Activated CD4-positive, alpha-beta T cell treated with anti-CD3 and anti-CD28 coated beads for 36 hours (primary cell): Measurements from ENCODE around the gene PRKCA. TPM values are rescaled to one million over a fixed set of nuclear protein-coding genes. Genes with fewer than 3 reads are reported as not detected.

Experiments
- ATAC-seq: fragments of 200-7000 bp; cut with Tn5 transposase; one replicate; pipeline ENCODE4 v1.10.0; 2021; ENCODE audit warnings: mild to moderate bottlenecking, moderate library complexity
- CTCF ChIA-PET: fragments of 350-600 bp; sonication (Branson Sonifier 250); formaldehyde crosslinking; loops from one replicate; lab custom pipeline; 2021; ENCODE audit warnings: antibody characterized with exemption; lab: Charles Lee
- POLR2A ChIA-PET: fragments of 350-600 bp; sonication (Branson Sonifier 250); formaldehyde crosslinking; loops from one replicate; lab custom pipeline; 2021; ENCODE audit warnings: antibody characterized with exemption, inconsistent platforms; lab: Charles Lee
- DNase-seq: peaks from one replicate; pipeline ENCODE4 v3.0.0-alpha.2; 2020
- H3K27ac Mint-ChIP-seq: one replicate; pipeline ENCODE4 v1.8.0; 2021; ENCODE audit warnings: mixed read lengths
- H3K27me3 Mint-ChIP-seq: one replicate; pipeline ENCODE4 v1.8.0; 2021; ENCODE audit warnings: mixed read lengths
- H3K36me3 Mint-ChIP-seq: one replicate; pipeline ENCODE4 v1.8.0; 2021; ENCODE audit warnings: low read depth, mixed read lengths
- H3K4me1 Mint-ChIP-seq: one replicate; pipeline ENCODE4 v1.8.0; 2021; ENCODE audit warnings: mixed read lengths
- H3K4me3 Mint-ChIP-seq: one replicate; pipeline ENCODE4 v1.8.0; 2021; ENCODE audit warnings: mild to moderate bottlenecking, moderate library complexity, mixed read lengths
- H3K9me3 Mint-ChIP-seq: one replicate; pipeline ENCODE4 v1.8.0; 2021; ENCODE audit warnings: low read depth, mixed read lengths
- intact Hi-C, 2 experiments: fragments of 100-400 bp; cut with DNase I in 1 of 2; cut with micrococcal nuclease in 1 of 2; formaldehyde crosslinking; loops; one replicate each; pipeline versions ENCODE4 v1.14.2 to v1.15.1; 2022 to 2024; cut with DNase I, micrococcal nuclease
- total RNA-seq, 2 experiments: library from RNA; stranded (reverse); gene quantifications; one replicate each; pipeline ENCODE4 v1.2.3, GENCODE V29; 2021

Gene PRKCA
- total RNA-seq, 2 experiments from 2014 or later, result 73.3 to 77.0 TPM

- Mint-ChIP-seq H3K36me3 (peaks cover 16% of the 10 kb centered on the region), H3K4me3 (no peak overlapping the region), H3K27ac (no peak overlapping the region), H3K4me1 (peaks cover 78% of the 10 kb centered on the region), H3K9me3 (no peaks in the 10 kb centered on the region), H3K27me3 (no peaks in the 10 kb centered on the region)
- DNase-seq, result no peak
- intact Hi-C loops, result loop anchor here in 1 of 2 experiments (10.0 kb wide), 1 partner anchor 170 kb away; no protein-coding TSS in a partner anchor
- no peak for ATAC-seq
- ChIA-PET CTCF (interaction anchor here (0.7 kb wide), 2 partner anchors 24 to 30 kb away, joined by 3 read pairs; no protein-coding TSS in a partner anchor), POLR2A (no interaction called here)
Measured at GRCh38 chr17:66464921-66465320, 162.5 kb downstream of the PRKCA start.

GRCh38 chr17:66465701-66466100, 163.3 kb downstream of the PRKCA start:
- Mint-ChIP-seq H3K4me1 (peaks cover 80% of the 10 kb centered on the region), H3K4me3 (no peak overlapping the region), H3K27me3 (no peaks in the 10 kb centered on the region), H3K27ac (no peak overlapping the region), H3K9me3 (no peaks in the 10 kb centered on the region), H3K36me3 (peaks cover 18% of the 10 kb centered on the region)
- DNase-seq (no peak), ATAC-seq (no peak)
- intact Hi-C loops, result loop anchor here (2.0 to 10.0 kb wide), 5 partner anchors 45 to 207 kb away; no protein-coding TSS in a partner anchor
- ChIA-PET POLR2A (no interaction called here), CTCF (interaction anchor here (0.7 to 1.4 kb wide), 5 partner anchors 25 to 165 kb away, joined by 3 to 5 read pairs (median 3); no protein-coding TSS in a partner anchor)

GRCh38 chr17:66466106-66466820, 163.8 kb downstream of the PRKCA start:
- peaks cover 83% of the 10 kb centered on the region for H3K4me1 Mint-ChIP-seq
- ChIA-PET CTCF (interaction anchor here (0.9 to 1.7 kb wide), 5 partner anchors 48 to 211 kb away, joined by 3 to 5 read pairs (median 4); no protein-coding TSS in a partner anchor), POLR2A (no interaction called here)
- no peak for ATAC-seq
- H3K27me3 Mint-ChIP-seq, result no peaks in the 10 kb centered on the region
- no peak for DNase-seq
- peak overlapping the region; percentile 36 for H3K4me3 Mint-ChIP-seq
- no peaks in the 10 kb centered on the region for H3K9me3 Mint-ChIP-seq
- H3K36me3 Mint-ChIP-seq, result peaks cover 16% of the 10 kb centered on the region
- peak overlapping the region; percentile 92 for H3K27ac Mint-ChIP-seq
- intact Hi-C loops, result loop anchor here (2.0 to 10.0 kb wide), 5 partner anchors 45 to 207 kb away; no protein-coding TSS in a partner anchor

- Mint-ChIP-seq H3K36me3 (peaks cover 13% of the 10 kb centered on the region), H3K4me1 (peaks cover 81% of the 10 kb centered on the region), H3K9me3 (no peaks in the 10 kb centered on the region), H3K27me3 (no peaks in the 10 kb centered on the region), H3K27ac (peak overlapping the region; percentile 92), H3K4me3 (peak overlapping the region; percentile 36)
- intact Hi-C loops, result loop anchor here (1.0 to 10.0 kb wide), 18 partner anchors 43 to 810 kb away; partner anchors contain the start of gene PRKCA (in 1 of the 2)
- POLR2A ChIA-PET, result interaction anchor here (0.6 to 0.7 kb wide), 2 partner anchors 41 to 156 kb away, joined by 3 read pairs; no protein-coding TSS in a partner anchor
- DNase-seq, result peak; percentile 85
- CTCF ChIA-PET, result interaction anchor here (1.3 to 2.8 kb wide), 4 partner anchors 47 to 212 kb away, joined by 3 to 11 read pairs (median 4); no protein-coding TSS in a partner anchor
- ATAC-seq, result peak; percentile 91
Measured at GRCh38 chr17:66466840-66467367, 164.5 kb downstream of the PRKCA start.

- Mint-ChIP-seq H3K4me3 (no peak overlapping the region), H3K36me3 (peaks cover 16% of the 10 kb centered on the region), H3K9me3 (no peaks in the 10 kb centered on the region), H3K27me3 (no peaks in the 10 kb centered on the region), H3K4me1 (peaks cover 84% of the 10 kb centered on the region), H3K27ac (peak overlapping the region; percentile 92)
- CTCF ChIA-PET, result interaction anchor here (0.8 to 2.8 kb wide), 6 partner anchors 18 to 212 kb away, joined by 3 to 11 read pairs (median 4); no protein-coding TSS in a partner anchor
- POLR2A ChIA-PET, result interaction anchor here (0.6 to 1.3 kb wide), 2 partner anchors 40 to 158 kb away, joined by 3 to 4 read pairs; no protein-coding TSS in a partner anchor
- ATAC-seq, result no peak
- intact Hi-C loops, result loop anchor here (1.0 to 10.0 kb wide), 18 partner anchors 43 to 810 kb away; partner anchors contain the start of gene PRKCA (in 1 of the 2)
- no peak for DNase-seq
Measured at GRCh38 chr17:66467766-66468165, 165.4 kb downstream of the PRKCA start.

- DNase-seq (peak; percentile 29), ATAC-seq (no peak)
- ChIA-PET CTCF (interaction anchor here (0.8 to 2.8 kb wide), 5 partner anchors 17 to 162 kb away, joined by 3 to 11 read pairs (median 3); no protein-coding TSS in a partner anchor), POLR2A (interaction anchor here (1.3 kb wide), 1 partner anchor 158 kb away, joined by 4 read pairs; no protein-coding TSS in a partner anchor)
- Mint-ChIP-seq H3K36me3 (peaks cover 22% of the 10 kb centered on the region), H3K9me3 (no peaks in the 10 kb centered on the region), H3K4me3 (no peak overlapping the region), H3K4me1 (peaks cover 85% of the 10 kb centered on the region), H3K27me3 (no peaks in the 10 kb centered on the region), H3K27ac (peak overlapping the region; percentile 92)
- intact Hi-C loops, result loop anchor here in 1 of 2 experiments (10.0 kb wide), 1 partner anchor 166 kb away; no protein-coding TSS in a partner anchor
Measured at GRCh38 chr17:66468241-66469087, 166.1 kb downstream of the PRKCA start.

GRCh38 chr17:66469088-66469442, 166.7 kb downstream of the PRKCA start:
- Mint-ChIP-seq H3K4me1 (peaks cover 82% of the 10 kb centered on the region), H3K27me3 (no peaks in the 10 kb centered on the region), H3K4me3 (no peak overlapping the region), H3K27ac (peak overlapping the region; percentile 92), H3K9me3 (no peaks in the 10 kb centered on the region), H3K36me3 (peaks cover 20% of the 10 kb centered on the region)
- CTCF ChIA-PET, result interaction anchor here (1.2 to 2.8 kb wide), 3 partner anchors 16 to 162 kb away, joined by 3 to 11 read pairs (median 3); no protein-coding TSS in a partner anchor
- DNase-seq, result no peak
- intact Hi-C loops, result loop anchor here in 1 of 2 experiments (10.0 kb wide), 1 partner anchor 166 kb away; no protein-coding TSS in a partner anchor
- POLR2A ChIA-PET, result no interaction called here
- ATAC-seq, result no peak

- DNase-seq (no peak), ATAC-seq (no peak)
- Mint-ChIP-seq H3K27me3 (no peaks in the 10 kb centered on the region), H3K36me3 (peaks cover 18% of the 10 kb centered on the region), H3K9me3 (no peaks in the 10 kb centered on the region), H3K4me3 (no peak overlapping the region), H3K4me1 (peaks cover 82% of the 10 kb centered on the region), H3K27ac (peak overlapping the region; percentile 42)
- ChIA-PET POLR2A (no interaction called here), CTCF (interaction anchor here (2.8 kb wide), 1 partner anchor 98 kb away, joined by 11 read pairs; no protein-coding TSS in a partner anchor)
- intact Hi-C loops, result loop anchor here in 1 of 2 experiments (10.0 kb wide), 1 partner anchor 165 kb away; no protein-coding TSS in a partner anchor
Measured at GRCh38 chr17:66469461-66469860, 167.0 kb downstream of the PRKCA start.

GRCh38 chr17:66469890-66470289, 167.5 kb downstream of the PRKCA start:
- intact Hi-C loops, result loop anchor here in 1 of 2 experiments (10.0 kb wide), 1 partner anchor 165 kb away; no protein-coding TSS in a partner anchor

GRCh38 chr17:66472123-66472522, 169.7 kb downstream of the PRKCA start:
- Mint-ChIP-seq H3K36me3 (peaks cover 26% of the 10 kb centered on the region), H3K27me3 (no peaks in the 10 kb centered on the region), H3K4me3 (no peak overlapping the region), H3K27ac (no peak overlapping the region), H3K4me1 (peaks cover 75% of the 10 kb centered on the region), H3K9me3 (no peaks in the 10 kb centered on the region)
- ATAC-seq, result no peak
- intact Hi-C loops, result no loop called here
- ChIA-PET POLR2A (no interaction called here), CTCF (no interaction called here)
- no peak for DNase-seq

More at GRCh38 chr17:66469890-66470289, 167.5 kb downstream of the PRKCA start:
- no peak for DNase-seq
- Mint-ChIP-seq H3K4me3 (no peak overlapping the region), H3K4me1 (peaks cover 84% of the 10 kb centered on the region), H3K27me3 (no peaks in the 10 kb centered on the region), H3K27ac (peak overlapping the region; percentile 42), H3K36me3 (peaks cover 18% of the 10 kb centered on the region), H3K9me3 (no peaks in the 10 kb centered on the region)
- ChIA-PET CTCF (no interaction called here), POLR2A (no interaction called here)
- no peak for ATAC-seq
